Erythroblast (primary cell): ENCODE data around the gene ID3.

Source experiments
- GATA1 ChIP-seq: IDR thresholded peaks from 2 replicates; pipeline ENCODE4 v1.6.1; 2011; ENCODE audit warnings: low read depth, mild to moderate bottlenecking, control low read depth, low read length, moderate library complexity
- POLR2A ChIP-seq: IDR thresholded peaks from 2 replicates; pipeline ENCODE4 v1.6.1; 2011; ENCODE audit warnings: mild to moderate bottlenecking, low read length

DNA sequence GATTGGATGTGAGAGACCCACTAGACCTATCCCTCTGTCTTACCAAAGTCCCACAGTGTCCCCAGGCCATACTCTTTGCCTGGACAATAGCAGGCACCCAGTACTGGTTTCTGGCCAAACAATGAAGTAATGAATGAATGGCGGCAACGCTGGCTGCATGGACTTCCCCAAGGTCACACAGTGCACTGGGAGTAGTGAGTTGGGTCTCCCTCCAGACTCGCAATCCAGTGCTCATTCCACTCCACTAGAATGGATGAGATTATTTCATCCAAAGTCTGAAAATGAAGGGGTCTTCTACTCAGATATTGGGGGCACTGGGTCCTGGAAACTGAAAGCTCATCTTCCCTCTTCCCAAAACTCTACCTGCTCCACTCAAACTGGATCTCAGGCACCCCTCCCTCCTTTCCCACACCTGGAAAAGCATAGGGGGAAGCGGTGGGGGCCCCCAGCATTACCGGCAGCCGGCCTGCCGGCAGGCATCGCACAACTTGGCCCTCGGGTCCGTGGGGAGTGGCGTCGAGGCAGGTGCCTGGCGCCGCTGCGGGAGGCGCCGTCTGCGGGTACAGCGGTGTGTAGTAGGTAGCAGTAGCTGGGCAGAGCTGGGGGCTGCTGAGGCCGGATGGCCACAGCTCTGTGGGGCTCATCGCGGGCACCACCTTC, 29.1 kb downstream of the ID3 start:
- TF ChIP-seq POLR2A, result no peak
- TF ChIP-seq GATA1, result no peak
